ENCODE data around the gene PNP. TPM values are rescaled to one million over a fixed set of nuclear protein-coding genes. Genes with fewer than 3 reads are reported as not detected.
A peak's percentile ranks its signal among the peaks of the same experiment; 100 is the strongest.

The PNP gene
- total RNA-seq, 1 donor, result 39.2 TPM

DNA sequence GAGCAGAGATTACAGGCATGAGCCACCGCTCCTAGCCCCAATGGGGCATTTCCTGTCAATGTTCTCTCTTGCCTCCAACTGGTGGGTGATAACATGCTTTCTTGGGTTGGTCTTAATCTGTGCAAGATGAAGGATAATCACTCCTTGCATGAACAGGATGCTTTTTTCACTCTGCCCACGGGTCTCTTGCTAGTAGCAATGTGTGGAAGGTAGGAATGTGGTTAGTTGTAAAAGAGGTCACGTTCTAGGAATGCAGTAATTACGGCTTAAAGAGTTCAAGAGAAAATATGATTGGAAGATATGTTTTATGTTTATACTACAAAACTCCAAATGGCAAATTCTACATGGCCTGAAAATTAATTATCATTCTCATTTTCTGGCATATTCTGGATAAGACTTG, 46.6 kb downstream of the PNP start:
- TF ChIP-seq, protein P1, sequence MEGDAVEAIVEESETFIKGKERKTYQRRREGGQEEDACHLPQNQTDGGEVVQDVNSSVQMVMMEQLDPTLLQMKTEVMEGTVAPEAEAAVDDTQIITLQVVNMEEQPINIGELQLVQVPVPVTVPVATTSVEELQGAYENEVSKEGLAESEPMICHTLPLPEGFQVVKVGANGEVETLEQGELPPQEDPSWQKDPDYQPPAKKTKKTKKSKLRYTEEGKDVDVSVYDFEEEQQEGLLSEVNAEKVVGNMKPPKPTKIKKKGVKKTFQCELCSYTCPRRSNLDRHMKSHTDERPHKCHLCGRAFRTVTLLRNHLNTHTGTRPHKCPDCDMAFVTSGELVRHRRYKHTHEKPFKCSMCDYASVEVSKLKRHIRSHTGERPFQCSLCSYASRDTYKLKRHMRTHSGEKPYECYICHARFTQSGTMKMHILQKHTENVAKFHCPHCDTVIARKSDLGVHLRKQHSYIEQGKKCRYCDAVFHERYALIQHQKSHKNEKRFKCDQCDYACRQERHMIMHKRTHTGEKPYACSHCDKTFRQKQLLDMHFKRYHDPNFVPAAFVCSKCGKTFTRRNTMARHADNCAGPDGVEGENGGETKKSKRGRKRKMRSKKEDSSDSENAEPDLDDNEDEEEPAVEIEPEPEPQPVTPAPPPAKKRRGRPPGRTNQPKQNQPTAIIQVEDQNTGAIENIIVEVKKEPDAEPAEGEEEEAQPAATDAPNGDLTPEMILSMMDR (IDR thresholded peaks at IDR 0.05; ENCODE audit: insufficient read depth, low read length), result no peak
- H3K4me3 ChIP-seq (ENCODE audit: low read depth, low read length), result no peak overlapping the region
- no peak for DNase-seq (ENCODE audit: low read depth)

DNA sequence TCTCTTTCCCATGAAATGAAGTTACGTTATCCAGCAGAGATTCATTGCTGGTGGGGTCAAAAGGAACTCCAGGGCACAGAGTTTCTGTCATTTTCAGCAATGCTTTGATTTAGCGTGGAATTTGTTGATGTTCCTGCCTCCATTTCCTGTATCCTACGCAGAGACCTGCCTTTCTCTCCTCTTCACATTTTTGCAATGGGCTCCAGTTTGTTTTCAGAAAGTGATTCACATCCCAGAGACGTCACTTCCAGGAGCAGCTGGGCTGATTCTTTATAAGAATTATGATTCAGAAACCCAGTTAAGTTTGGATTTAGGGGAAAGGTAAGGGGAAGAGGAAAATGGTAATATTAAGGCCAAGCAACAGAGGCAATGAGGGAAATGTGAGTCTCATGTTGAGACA, 47.7 kb downstream of the PNP start:
- H3K4me3 ChIP-seq (ENCODE audit: low read depth, low read length), result no peak overlapping the region
- peak; percentile 70 for DNase-seq (ENCODE audit: low read depth)
- TF ChIP-seq, protein P1 (IDR thresholded peaks at IDR 0.05; ENCODE audit: insufficient read depth, low read length), result no peak

DNA sequence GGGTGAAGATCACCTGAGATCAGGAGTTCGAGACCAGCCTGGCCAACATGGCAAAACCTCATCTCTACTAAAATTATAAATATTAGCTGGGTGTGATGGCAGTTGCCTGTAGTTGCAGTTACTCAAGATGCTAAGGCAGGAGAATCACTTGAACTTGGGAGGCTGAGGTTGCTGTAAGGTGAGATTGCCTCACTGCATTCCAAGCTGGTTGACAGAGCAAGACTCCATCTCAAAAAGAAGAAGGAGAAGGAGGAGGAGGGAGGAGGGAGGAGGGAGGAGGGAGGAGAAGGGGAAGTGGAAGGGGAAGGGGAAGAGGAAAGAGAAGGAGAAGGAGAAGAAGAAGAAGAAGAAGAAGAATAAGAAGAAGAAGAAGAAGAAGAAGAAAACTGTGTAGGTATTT, 53.1 kb downstream of the PNP start:
- TF ChIP-seq, protein P1 (IDR thresholded peaks at IDR 0.05; ENCODE audit: insufficient read depth, low read length), result no peak
- no peak for DNase-seq (ENCODE audit: low read depth)
- no peak overlapping the region for H3K4me3 ChIP-seq (ENCODE audit: low read depth, low read length)

DNA sequence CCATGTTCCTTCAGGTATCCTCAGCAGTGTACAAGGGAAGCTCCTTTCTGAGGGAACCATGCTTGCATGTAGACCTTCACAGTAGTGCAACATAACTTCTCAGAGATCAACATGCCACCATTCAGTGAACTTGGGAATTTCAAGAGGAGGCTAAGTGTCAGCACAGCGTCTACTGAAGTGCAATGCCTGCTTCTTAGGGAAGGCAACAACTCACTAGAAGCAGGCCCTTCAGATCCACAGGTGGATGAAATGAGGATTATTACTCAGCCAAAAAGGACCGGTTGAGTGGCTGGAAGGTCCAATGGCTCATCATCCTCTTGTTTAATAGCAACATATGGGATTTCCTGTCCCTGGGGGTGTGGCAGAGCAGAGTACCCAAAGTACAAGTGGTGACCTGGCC, 54.8 kb downstream of the PNP start:
- TF ChIP-seq, protein P1 (IDR thresholded peaks at IDR 0.05; ENCODE audit: insufficient read depth, low read length), result no peak
- no peak overlapping the region for H3K4me3 ChIP-seq (ENCODE audit: low read depth, low read length)
- DNase-seq (ENCODE audit: low read depth), result no peak

Other genes with a start within 250 kb of the PNP start
- not detected in 2 replicates for gene OR11H6, start 245.7 kb upstream of the PNP start, total RNA-seq (ENCODE audit: low replicate concordance)
- not detected in 2 replicates for gene OR11H7, start 240.4 kb upstream of the PNP start, total RNA-seq (ENCODE audit: low replicate concordance)
- gene OR11H4, start 230.1 kb upstream of the PNP start, total RNA-seq (ENCODE audit: low replicate concordance), result not detected in 2 replicates
- 16.6 and 49.7 TPM in 2 replicates for gene TTC5, start 163.5 kb upstream of the PNP start, total RNA-seq (ENCODE audit: low replicate concordance)
- gene CCNB1IP1, start 136.1 kb upstream of the PNP start, total RNA-seq (ENCODE audit: low replicate concordance), result 24.4 and 38.6 TPM in 2 replicates
- gene PARP2, start 125.8 kb upstream of the PNP start, total RNA-seq (ENCODE audit: low replicate concordance), result 5.6 and 19.9 TPM in 2 replicates
- 17.7 and 17.8 TPM in 2 replicates for gene TEP1, start 55.9 kb upstream of the PNP start, total RNA-seq (ENCODE audit: low replicate concordance)
- gene KLHL33, start 33.2 kb upstream of the PNP start, total RNA-seq (ENCODE audit: low replicate concordance), result 0.18 and 0.65 TPM in 2 replicates
- 31.2 and 45.6 TPM in 2 replicates for gene OSGEP, start 14.6 kb upstream of the PNP start, total RNA-seq (ENCODE audit: low replicate concordance)
- gene APEX1, start 14.2 kb upstream of the PNP start, total RNA-seq (ENCODE audit: low replicate concordance), result 58.8 and 358 TPM in 2 replicates
- 23.7 and 25.3 TPM in 2 replicates for gene PIP4P1, start 8.0 kb upstream of the PNP start, total RNA-seq (ENCODE audit: low replicate concordance)
- gene RNASE10, start 36.1 kb downstream of the PNP start, total RNA-seq (ENCODE audit: low replicate concordance), result 0.25 TPM in 1 of 2 replicates, not detected in the other
- gene RNASE9, start 91.6 kb downstream of the PNP start, total RNA-seq (ENCODE audit: low replicate concordance), result not detected in 2 replicates
- gene RNASE11, start 118.6 kb downstream of the PNP start, total RNA-seq (ENCODE audit: low replicate concordance), result not detected in 2 replicates
- not detected in 2 replicates for gene RNASE12, start 122.0 kb downstream of the PNP start, total RNA-seq (ENCODE audit: low replicate concordance)
- gene OR6S1, start 172.3 kb downstream of the PNP start, total RNA-seq (ENCODE audit: low replicate concordance), result not detected in 2 replicates
- gene RNASE4, start 215.2 kb downstream of the PNP start, total RNA-seq (ENCODE audit: low replicate concordance), result 4.8 and 24.1 TPM in 2 replicates
- 4.8 and 11.4 TPM in 2 replicates for gene ANG, start 219.4 kb downstream of the PNP start, total RNA-seq (ENCODE audit: low replicate concordance)

Data from fibroblast of the aortic adventitia (primary cell).